ENCODE measurements around the gene THUMPD2. TPM values are rescaled to one million over a fixed set of nuclear protein-coding genes. Genes with fewer than 3 reads are reported as not detected.

THUMPD2 gene
- total RNA-seq (2022; extraction: Qiagen RNA extraction; ENCODE audit: low read depth) = 13.7 to 16.5 TPM (median 14.6 TPM) in 5 replicates

GRCh38 chr2:39778775-39779340, at the start of gene THUMPD2:
THUMPD2 (minus strand) TSS chr2:39779258; CDS start chr2:39779239, 19 bp downstream.

Other genes with a start within 250 kb of the THUMPD2 start
- 0.10 to 0.20 TPM (median 0.15 TPM) in 3 of 5 replicates, not detected in the others for gene TMEM178A, start 113.3 kb downstream of the THUMPD2 start, total RNA-seq (2022; extraction: Qiagen RNA extraction; ENCODE audit: low read depth)